Stimulated activated effector memory CD8-positive, alpha-beta T cell treated with anti-CD3 and anti-CD28 coated beads, Interleukin-12 subunit alpha, Interleukin-12 subunit beta, amount 100 ng/mL, for 72 hours (primary cell): ENCODE data around the gene PITPNM3.

Experiments used
- ATAC-seq: fragments of 150-1000 bp; cut with Tn5 transposase; 2 replicates; pipeline ENCODE4 v1.10.0; 2021
- DNase-seq, 2 donors: peaks; one replicate each; pipeline ENCODE4 v3.0.0; 2021 to 2022; ENCODE audit warnings: low spot score in 2 of 2
- H3K27ac Mint-ChIP-seq: one replicate; pipeline ENCODE4 v1.8.0; 2022; ENCODE audit warnings: mild to moderate bottlenecking, mixed read lengths
- H3K36me3 Mint-ChIP-seq: one replicate; pipeline ENCODE4 v1.8.0; 2022; ENCODE audit warnings: mild to moderate bottlenecking, mixed read lengths
- H3K4me1 Mint-ChIP-seq: one replicate; pipeline ENCODE4 v1.8.0; 2022; ENCODE audit warnings: mixed read lengths
- H3K4me3 Mint-ChIP-seq: one replicate; pipeline ENCODE4 v1.8.0; 2022; ENCODE audit warnings: mild to moderate bottlenecking, mixed read lengths
- H3K9me3 Mint-ChIP-seq: one replicate; pipeline ENCODE4 v1.8.0; 2022; ENCODE audit warnings: mixed read lengths

The PITPNM3 gene

GRCh38 chr17:6429266-6429665, 127.1 kb downstream of the PITPNM3 start:
- ATAC-seq (no peak), DNase-seq (no peak)
- peaks cover 7% of the 10 kb centered on the region for H3K9me3 Mint-ChIP-seq
- H3K36me3 Mint-ChIP-seq, result peaks cover 6% of the 10 kb centered on the region
- H3K27ac Mint-ChIP-seq, result no peak overlapping the region
- H3K4me1 Mint-ChIP-seq, result peaks cover 18% of the 10 kb centered on the region
- H3K4me3 Mint-ChIP-seq, result no peak overlapping the region

GRCh38 chr17:6428207-6428965, 128.0 kb downstream of the PITPNM3 start:
- DNase-seq (no peak), ATAC-seq (no peak)
- peaks cover 18% of the 10 kb centered on the region for H3K4me1 Mint-ChIP-seq
- H3K9me3 Mint-ChIP-seq, result peaks cover 7% of the 10 kb centered on the region
- H3K36me3 Mint-ChIP-seq, result peaks cover 6% of the 10 kb centered on the region
- no peak overlapping the region for H3K4me3 Mint-ChIP-seq
- no peak overlapping the region for H3K27ac Mint-ChIP-seq

DNA sequence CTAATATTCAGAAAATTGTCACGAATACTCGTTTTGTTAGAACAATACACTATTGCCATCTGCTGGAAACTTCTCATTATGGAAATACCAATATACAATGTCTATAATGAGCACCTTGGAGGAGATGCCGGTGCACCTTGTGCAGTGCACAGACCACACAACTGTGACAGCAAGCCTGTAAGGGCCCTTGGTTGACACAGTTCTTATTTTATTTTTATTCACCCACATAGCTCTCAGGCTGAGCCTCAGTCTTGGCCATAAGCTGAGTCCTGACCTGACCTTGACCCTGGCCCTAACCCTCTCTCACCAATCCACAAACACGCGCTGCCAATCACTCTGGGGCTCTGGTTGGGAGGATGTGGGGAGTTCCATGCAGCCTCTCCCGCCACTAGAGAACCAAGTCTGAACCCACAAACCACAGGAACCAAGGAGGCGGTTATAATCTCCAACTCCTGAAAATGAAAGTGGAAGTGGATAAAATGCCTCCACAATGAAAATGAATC, 129.0 kb downstream of the PITPNM3 start:
- Mint-ChIP-seq H3K9me3 (peaks cover 7% of the 10 kb centered on the region), H3K4me3 (peak overlapping the region; percentile 35), H3K27ac (peak overlapping the region; percentile 87), H3K4me1 (peaks cover 19% of the 10 kb centered on the region), H3K36me3 (peaks cover 6% of the 10 kb centered on the region)
- DNase-seq (peak in 1 of 2 donors; percentile 67), ATAC-seq (peak; percentile 74)

DNA sequence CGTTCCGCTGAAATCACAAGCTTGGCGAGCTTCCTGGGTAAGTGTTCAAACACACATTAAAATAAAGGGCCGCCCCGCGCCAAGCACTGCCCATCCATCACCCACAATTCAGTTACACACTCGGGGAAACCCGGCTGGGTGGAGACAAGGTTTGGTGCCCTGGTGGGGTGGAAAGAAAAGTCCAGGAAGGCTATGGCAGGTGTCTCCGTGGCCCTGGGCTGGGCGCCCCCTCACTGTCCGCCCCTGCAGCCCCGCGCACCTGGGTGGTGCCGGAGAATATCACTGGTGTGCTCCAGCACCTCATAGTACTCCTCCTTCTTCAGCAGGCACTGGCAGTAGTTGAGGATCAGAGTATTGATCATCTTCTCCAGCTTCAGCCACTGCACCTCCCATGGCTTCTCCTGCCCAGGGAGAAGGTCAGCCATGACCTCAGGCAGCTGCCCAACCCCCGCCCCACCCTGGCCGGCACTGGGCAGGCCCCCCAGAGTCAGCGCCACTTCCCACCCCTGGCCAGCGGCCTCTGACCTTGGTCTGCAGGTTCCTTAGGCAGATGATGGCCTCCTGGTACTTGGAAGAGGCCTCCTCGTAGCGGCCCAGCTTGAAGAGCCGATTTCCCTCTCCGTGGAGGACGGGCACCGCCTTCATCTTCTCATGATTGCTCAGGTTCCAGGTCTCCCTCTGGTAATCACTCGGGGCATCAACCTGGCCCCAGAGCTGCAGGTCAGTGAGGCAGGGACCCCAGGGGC, 129.8 kb downstream of the PITPNM3 start:
- DNase-seq (no peak), ATAC-seq (no peak)
- H3K27ac Mint-ChIP-seq, result no peak overlapping the region
- no peak overlapping the region for H3K4me3 Mint-ChIP-seq
- peaks cover 7% of the 10 kb centered on the region for H3K9me3 Mint-ChIP-seq
- peaks cover 27% of the 10 kb centered on the region for H3K4me1 Mint-ChIP-seq
- H3K36me3 Mint-ChIP-seq, result peaks cover 6% of the 10 kb centered on the region

GRCh38 chr17:6425407-6425806, 130.9 kb downstream of the PITPNM3 start:
- H3K4me3 Mint-ChIP-seq, result no peak overlapping the region
- peaks cover 29% of the 10 kb centered on the region for H3K4me1 Mint-ChIP-seq
- peaks cover 6% of the 10 kb centered on the region for H3K36me3 Mint-ChIP-seq
- H3K27ac Mint-ChIP-seq, result no peak overlapping the region
- DNase-seq, result no peak
- ATAC-seq, result no peak
- H3K9me3 Mint-ChIP-seq, result peaks cover 4% of the 10 kb centered on the region

- Mint-ChIP-seq H3K4me1 (peaks cover 29% of the 10 kb centered on the region), H3K4me3 (no peak overlapping the region), H3K27ac (no peak overlapping the region)
These were observed 132.4 kb downstream of the PITPNM3 start for GRCh38 chr17:6423931-6424330.

GRCh38 chr17:6422654-6423241, 133.6 kb downstream of the PITPNM3 start:
- Mint-ChIP-seq H3K27ac (no peak overlapping the region), H3K4me1 (peaks cover 23% of the 10 kb centered on the region), H3K36me3 (peaks cover 6% of the 10 kb centered on the region), H3K9me3 (no peaks in the 10 kb centered on the region), H3K4me3 (no peak overlapping the region)
- no peak for ATAC-seq
- DNase-seq, result no peak

More at GRCh38 chr17:6423931-6424330, 132.4 kb downstream of the PITPNM3 start:
- ATAC-seq (no peak), DNase-seq (no peak)
- peaks cover 6% of the 10 kb centered on the region for H3K36me3 Mint-ChIP-seq
- no peaks in the 10 kb centered on the region for H3K9me3 Mint-ChIP-seq

- ATAC-seq, result peak; percentile 76
- Mint-ChIP-seq H3K4me3 (no peak overlapping the region), H3K4me1 (peaks cover 15% of the 10 kb centered on the region), H3K27ac (no peak overlapping the region), H3K9me3 (no peaks in the 10 kb centered on the region), H3K36me3 (no peaks in the 10 kb centered on the region)
- peak; percentile 67 to 85 for DNase-seq
These were observed 134.4 kb downstream of the PITPNM3 start for GRCh38 chr17:6421700-6422604.

DNA sequence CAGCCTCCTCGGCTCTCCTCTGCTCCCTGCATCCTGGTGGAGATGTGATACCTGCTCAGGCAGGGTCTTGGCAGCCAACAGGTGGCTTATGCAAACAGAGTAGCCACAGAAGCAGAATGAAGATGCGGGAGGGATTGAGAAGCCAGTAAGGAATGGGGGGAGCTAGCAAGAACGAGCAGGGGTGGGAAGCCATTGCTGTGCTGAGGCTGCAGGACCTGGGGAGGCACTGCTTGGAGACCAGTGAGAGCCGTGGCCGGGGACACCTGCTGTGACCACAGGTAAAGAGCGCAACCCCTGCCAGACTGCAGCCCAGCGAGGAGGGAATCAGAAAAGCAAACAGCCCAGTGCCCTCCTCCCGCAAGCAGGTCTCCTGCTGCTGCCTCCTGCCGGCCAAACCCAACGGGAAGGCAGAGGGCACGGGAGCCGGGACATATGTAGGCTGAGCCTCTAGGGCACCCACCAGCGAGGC, 136.1 kb downstream of the PITPNM3 start:
- Mint-ChIP-seq H3K4me3 (no peak overlapping the region), H3K9me3 (no peaks in the 10 kb centered on the region), H3K36me3 (no peaks in the 10 kb centered on the region), H3K4me1 (peaks cover 10% of the 10 kb centered on the region), H3K27ac (no peak overlapping the region)
- ATAC-seq (peak; percentile 33), DNase-seq (no peak)

DNA sequence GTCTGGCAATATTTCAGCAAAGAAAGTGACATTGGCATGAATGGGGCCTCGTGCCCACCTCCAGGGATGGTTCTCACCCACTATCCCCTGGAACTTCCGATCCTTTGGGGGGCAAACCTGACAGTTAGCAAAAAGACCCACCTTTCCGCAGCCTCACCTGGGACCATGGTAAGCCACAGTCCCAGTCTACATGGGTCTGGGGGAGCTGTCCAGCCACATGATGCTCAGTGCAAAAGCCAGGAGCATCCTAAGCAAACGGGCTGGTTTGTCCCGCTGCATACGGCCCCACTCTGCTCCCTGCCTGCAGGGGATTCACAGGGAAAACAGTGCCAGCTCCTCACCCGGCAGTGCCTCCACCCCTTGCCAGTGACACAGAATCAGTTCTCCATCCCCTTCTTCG, 140.7 kb downstream of the PITPNM3 start:
- DNase-seq (no peak), ATAC-seq (no peak)
- Mint-ChIP-seq H3K4me3 (no peak overlapping the region), H3K4me1 (no peaks in the 10 kb centered on the region), H3K36me3 (no peaks in the 10 kb centered on the region), H3K9me3 (no peaks in the 10 kb centered on the region), H3K27ac (no peak overlapping the region)

DNA sequence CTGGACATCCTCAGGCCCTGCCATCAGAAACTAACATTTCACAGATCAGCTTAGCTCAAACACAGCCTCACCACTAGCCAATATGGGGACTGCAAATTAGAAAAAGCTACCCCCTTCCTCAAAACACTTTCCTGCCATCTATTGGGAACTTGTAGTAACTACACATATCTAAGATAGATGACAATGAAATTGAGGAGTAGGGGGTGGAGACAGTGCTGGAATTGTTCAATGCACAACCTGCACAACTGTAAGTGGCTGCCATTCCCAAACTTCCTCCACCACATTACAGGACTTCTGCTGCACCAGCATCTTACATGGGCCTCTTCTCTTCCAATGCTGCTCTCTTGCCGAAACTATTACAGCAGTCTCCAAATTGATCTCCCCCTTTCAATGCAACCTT, 143.3 kb downstream of the PITPNM3 start:
- Mint-ChIP-seq H3K9me3 (no peaks in the 10 kb centered on the region), H3K4me3 (no peak overlapping the region), H3K36me3 (no peaks in the 10 kb centered on the region), H3K27ac (no peak overlapping the region), H3K4me1 (no peaks in the 10 kb centered on the region)
- DNase-seq (no peak), ATAC-seq (peak; percentile 55)

DNA sequence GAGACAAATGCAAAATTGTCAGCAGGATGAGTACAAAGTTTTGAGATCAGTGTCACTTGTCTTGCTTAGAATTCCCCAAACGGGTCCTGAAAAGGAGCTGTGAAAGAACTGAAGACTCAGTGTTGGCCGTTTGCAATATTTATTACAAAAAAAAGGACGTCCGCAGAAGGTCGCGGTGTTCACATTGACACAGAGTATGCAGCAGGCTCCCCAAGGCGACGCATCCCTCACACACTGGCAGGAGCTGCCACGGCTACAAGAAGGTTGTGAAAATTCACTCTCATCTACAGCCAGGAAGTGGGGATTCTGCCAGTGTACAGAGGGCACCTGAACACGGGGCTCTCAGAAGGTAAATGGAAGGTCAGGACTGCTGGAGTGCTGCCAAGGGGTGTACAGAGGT, 147.6 kb downstream of the PITPNM3 start:
- H3K27ac Mint-ChIP-seq, result no peak overlapping the region
- H3K36me3 Mint-ChIP-seq, result no peaks in the 10 kb centered on the region
- DNase-seq (no peak), ATAC-seq (no peak)
- no peaks in the 10 kb centered on the region for H3K9me3 Mint-ChIP-seq
- H3K4me3 Mint-ChIP-seq, result no peak overlapping the region
- no peaks in the 10 kb centered on the region for H3K4me1 Mint-ChIP-seq

DNA sequence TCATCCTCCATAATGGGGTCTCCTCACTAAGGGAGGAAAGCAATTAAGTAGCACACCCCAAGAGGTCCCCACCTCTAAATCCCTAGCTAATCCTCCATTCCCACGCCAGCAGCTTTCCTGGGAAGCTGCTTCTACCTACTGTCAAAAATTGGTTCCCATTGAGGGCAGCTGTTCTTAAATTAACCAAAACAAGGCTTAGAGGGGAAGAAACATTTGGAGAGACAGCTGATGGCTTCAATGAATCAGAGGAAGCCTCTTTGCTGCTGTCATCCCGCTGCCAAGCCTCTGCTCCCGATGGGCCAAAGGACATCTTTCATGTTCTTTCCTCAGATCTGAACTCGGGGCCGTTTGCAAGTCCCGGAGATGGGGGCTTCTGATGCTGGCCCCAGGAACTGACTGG, 148.1 kb downstream of the PITPNM3 start:
- H3K4me1 Mint-ChIP-seq, result no peaks in the 10 kb centered on the region
- no peak overlapping the region for H3K4me3 Mint-ChIP-seq
- ATAC-seq, result no peak
- H3K36me3 Mint-ChIP-seq, result no peaks in the 10 kb centered on the region
- H3K9me3 Mint-ChIP-seq, result no peaks in the 10 kb centered on the region
- H3K27ac Mint-ChIP-seq, result no peak overlapping the region
- DNase-seq, result no peak

DNA sequence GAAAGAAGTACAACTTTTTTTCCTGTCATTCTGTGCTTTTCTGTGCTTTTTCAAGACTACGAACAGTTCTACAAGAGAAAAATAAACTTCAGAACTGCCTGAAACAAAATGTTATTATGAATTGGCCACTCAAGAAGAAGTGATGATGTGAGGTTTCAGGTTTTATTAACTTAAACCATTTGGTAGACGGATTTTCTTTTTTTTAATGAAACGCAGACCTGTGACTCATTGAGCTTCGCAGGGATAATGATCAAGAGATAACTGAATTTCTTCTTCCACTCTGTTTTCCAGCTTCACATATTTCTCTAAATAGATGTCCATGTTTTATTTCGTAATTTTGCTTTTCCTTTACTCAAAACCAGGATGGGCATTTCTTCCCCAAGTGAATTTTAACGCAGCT, 154.1 kb downstream of the PITPNM3 start:
- no peak overlapping the region for H3K27ac Mint-ChIP-seq
- H3K36me3 Mint-ChIP-seq, result no peaks in the 10 kb centered on the region
- H3K4me3 Mint-ChIP-seq, result no peak overlapping the region
- DNase-seq (no peak), ATAC-seq (no peak)
- no peaks in the 10 kb centered on the region for H3K4me1 Mint-ChIP-seq
- H3K9me3 Mint-ChIP-seq, result peaks cover 4% of the 10 kb centered on the region
